ENCODE results near the gene EXOC3L1.

The EXOC3L1 gene

DNA sequence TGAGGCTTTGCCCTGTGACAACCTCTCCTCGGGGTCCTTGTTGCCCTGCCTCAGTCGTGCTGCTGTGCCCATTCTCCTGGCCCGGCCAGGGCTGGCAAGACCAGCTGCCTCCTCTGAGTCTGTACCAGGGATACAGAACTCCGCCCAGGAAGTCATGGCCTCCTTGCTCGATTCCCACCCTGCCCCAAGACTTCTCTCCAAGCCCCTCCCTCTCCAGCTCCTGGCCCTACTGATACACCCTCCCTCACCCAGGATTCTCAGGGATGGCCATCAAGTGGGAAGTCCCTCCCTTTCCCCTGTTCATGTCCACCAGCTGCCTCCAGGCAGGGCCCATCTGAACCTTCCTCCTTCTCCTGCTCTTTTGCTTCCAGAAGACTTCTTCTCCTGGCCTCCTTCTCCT, 25.8 kb upstream of the EXOC3L1 start:
- DNase-seq (ENCODE audit: low spot score): no peak

DNA sequence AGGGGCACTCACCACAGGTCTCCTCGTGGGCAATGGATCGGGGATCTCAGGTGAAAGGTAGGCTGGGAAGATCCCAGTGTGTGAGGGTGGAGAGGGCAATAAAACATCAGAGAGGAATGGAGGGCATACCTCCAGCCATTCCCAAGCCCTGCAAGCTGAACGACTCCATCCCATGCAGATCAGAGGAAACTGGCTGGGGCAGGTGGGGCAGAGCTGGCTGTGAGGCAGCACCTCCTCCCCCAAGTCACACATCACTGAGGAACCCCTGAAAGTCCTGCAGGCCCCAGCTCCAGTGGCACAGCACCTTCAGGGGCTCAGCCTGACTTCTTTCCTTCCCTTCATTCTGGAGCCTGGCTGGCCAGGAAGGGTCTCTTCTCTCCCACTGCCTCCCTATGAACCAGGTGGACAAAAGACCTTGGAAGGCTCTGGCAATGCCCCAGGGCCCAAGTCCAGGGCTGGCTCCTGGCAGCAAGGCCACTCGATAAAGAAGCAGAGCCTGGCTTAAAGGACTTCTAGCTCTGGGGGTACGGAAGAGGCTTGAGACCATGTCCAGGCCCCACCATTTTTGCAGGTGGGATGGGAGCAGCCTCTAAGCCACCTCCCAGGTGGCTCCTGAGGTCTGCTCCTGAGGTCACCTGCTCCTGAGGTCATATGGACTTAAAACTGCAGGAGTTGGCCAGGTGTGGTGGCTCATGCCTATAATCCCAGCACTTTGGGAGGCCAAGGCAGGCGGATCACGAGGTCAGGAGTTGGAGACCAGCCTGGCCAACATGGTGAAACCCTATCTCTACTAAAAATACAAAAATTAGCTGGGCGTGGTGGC, 23.5 kb upstream of the EXOC3L1 start:
- DNase-seq (ENCODE audit: low spot score): no peak

DNA sequence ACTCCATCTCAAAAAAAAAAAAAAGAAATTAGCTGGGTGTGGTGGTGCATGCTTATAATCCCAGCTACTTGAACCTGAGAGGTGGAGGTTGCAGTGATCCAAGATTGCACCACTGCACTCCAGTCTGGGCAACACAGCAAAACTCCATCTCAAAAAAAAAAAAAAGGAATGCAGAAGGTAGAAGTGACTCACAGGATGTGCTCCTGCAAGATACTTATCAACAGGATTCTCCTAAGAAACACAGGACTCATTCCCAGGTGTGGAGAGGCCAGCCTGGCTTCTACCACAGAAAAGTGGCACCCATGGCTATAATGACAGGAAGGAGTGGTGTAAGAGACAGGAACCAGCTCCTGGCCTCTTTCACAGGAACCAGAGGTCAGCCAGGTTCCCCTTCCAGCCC, 22.8 kb upstream of the EXOC3L1 start:
- DNase-seq (ENCODE audit: low spot score): no peak

DNA sequence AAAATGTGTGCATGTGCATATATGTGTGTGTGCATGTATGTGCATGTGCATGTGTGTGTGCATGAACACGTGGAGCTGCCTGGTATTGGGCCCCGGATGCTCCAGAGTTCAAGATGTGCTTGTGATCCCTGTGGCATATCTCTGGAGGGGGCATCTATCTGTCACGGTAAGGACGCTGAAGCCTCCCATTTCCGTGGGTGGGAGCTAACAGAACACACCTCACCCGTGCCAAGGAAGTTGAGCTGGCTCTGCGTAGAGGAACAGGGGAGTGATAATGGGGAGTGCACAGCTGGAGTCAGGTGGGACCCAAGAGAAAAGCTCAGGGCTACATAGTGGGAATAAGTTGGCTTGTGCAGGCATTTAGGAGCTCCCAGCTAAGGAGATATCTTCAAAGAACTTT, 21.7 kb upstream of the EXOC3L1 start:
- no peak for DNase-seq (ENCODE audit: low spot score)

DNA sequence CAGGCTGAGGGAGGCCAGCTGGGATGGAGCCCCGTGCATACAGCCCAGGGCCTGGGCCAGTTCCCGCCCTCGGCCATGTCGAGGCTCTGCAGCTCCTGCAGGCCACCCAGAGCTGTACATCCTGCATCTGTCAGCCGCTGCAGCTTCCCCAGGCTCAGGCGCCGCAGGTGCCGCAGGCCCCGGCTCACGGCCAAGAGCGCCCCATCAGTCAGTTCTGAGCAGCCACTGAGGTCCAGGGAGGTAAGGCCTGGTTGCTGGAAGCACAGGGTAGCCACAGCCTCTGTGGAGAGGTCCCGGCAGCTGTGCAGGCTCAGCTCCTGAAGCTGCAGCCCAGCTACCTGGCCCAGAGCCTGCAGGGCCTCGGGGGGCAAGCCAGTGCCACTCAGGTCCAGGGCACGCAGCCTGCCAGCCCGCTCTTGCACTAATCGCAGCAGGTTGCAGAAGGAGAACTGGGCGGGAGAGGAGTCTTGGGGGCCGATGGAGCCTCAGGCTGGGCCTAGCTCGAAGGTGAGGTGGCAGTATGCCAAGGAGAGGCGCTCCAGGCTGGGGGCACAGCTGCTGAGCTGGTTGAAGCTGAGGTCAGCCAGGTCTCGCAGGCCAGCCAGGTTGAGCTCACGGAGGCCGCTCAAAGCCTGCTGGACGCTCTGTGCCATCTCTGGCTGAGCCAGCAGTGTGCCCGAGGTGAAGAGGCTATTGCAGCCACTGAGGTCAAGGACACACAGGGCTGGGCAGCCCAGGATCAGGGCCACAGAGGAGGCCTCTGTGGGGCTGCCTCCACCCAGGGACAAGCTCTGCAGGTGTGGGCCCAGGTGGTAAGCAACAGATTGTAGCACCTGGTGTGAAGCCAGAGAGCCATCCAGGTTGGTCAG, 20.4 kb upstream of the EXOC3L1 start:
- DNase-seq (ENCODE audit: low spot score): no peak

DNA sequence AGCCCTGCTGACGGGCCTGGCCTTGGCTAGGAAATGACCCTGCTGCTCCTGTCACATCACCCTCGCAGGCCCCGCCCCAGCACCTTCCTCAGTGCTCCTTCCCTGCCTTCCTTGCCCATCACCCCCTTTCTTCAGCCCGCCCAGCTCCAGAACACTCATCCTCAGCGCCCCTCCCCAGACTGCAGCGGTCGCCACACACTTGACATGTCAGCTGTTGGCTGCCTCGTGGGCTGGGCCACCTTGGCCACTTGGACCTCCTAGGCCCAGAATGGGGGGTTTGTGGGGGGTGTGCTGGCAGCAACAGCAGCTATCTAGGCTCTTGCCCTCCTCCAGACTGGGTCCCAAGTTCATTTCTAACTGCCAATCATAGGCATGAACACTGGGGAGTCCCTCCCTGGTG, 19.6 kb upstream of the EXOC3L1 start:
- DNase-seq (ENCODE audit: low spot score): no peak

DNA sequence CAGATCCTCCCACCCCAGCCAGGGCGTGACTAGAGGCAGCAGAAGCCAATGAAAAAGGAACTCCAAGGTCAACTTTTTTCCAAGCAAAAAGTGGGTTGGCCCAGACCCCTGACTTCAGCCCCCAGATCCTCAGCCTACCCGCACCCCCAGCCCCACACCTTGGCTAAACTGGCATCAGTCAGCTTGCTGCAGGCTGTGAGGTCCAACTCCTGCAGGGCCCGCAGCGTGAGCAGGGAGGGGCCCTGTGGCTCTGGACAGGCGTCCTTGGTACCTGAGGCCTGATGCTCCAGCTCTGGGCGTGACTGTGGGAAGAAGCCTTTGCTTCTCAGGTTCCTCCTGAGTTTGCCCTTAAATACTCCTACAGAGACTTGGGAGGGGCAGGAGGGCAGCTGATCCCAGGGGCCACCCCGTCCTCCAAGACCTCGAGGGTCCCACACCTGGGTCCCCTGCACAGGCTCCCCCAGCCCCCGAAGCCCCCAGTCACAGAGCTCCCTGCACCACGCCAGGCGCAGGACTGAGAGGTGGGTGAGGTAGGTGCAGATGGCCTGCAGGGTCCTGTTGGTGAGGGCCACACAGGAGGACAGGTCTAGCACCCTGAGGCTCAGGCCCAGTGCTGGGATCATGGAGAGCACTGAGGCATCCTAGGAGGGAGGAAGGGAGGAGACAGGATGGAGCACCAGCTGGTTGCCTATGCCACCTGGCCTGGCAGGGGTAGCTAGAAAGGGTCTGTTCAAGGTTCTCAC, 18.4 kb upstream of the EXOC3L1 start:
- DNase-seq (ENCODE audit: low spot score): no peak

DNA sequence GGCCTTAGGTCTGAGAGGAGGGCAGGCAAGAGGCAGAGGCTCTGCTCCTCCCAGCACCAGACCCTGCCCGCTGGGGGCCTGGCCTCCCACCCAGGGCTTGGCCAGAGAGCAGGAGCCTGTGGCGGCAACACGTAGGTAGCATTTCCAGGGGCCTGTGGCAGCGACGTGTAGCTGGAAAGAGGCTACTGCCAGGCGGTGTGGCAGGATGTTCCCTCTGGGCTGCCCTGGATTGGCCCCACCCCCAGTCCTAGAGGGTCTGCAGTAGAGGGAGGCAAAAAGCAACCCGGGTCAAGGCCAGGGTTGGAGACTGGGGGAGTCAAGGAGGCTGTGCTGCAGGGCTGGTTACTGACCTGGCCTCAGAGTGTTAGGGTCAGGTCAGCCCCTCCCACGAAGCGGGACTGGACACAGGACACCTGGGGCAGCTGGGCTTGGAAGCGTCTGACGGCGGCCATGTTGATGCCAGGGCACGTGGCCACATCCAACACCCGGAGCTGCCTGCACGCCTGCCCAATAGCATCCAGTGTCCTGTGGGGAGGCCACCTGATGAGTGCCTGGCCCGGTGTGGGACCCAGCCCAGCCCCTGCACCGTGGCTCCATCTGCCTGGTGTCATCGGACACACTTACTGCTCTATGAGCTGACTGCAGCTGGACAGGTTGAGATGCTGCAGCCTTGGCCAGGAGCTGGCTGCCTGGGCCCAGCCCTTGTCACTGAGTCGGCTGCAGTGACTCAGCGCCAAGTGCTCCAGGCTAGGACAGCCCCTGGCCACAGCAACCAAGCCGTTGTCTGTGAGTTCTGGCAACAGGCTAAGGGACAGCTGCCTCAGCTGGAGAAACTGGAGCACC, 17.5 kb upstream of the EXOC3L1 start:
- no peak for DNase-seq (ENCODE audit: low spot score)

DNA sequence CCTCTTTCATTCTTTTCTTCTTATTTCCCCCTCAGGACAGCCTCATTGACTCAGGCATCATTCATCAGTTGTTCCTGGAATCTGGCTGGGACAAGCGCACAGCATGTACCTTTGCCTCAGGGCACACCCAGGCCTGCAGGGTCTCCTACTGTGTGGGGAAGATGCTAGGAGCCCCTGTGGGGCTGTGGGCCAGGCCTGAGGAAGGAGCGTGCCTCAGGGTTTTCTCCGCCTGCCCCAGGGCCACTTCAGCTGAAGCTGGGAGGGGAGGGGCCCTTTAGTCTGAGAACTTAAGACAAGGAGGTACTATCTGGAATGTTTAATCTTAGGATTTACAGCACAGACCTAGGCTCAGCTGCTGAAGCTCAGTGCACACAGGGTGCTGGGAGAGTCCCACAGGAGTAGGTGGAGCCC, 16.9 kb upstream of the EXOC3L1 start:
- no peak for DNase-seq (ENCODE audit: low spot score)

DNA sequence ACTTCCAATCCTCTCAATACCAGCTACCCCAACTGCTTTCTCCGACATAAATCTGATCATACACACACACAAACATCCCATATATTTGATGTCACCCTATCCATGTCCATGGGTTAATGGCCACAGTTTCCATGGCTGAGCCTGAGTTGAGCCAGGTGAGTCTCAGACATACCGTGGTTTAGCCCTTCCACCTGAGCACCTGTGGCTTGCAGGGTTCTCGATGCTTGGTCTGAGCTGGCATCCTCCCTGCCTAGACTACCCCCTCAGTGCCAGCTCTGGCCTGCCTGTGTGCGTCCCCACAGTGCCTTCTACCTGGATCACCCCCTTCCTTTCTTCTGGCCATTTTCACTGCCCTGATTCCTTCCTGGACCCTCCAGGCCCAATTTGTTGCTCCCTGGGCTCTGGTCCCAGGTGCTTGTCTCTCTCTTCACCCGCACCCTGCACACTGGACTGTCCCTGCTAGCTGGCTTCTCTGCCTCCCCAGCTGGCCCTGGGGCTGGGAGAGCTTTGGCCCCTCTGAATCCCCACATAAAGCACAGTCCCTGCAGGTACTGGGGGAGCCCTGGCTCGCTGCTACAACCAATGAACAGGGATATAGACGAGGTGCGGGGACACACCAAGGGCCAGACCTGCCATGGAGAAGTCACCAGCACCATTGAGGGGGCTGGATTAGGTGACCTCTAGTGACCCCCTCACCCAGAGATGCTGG, 16.3 kb upstream of the EXOC3L1 start:
- no peak for DNase-seq (ENCODE audit: low spot score)

DNA sequence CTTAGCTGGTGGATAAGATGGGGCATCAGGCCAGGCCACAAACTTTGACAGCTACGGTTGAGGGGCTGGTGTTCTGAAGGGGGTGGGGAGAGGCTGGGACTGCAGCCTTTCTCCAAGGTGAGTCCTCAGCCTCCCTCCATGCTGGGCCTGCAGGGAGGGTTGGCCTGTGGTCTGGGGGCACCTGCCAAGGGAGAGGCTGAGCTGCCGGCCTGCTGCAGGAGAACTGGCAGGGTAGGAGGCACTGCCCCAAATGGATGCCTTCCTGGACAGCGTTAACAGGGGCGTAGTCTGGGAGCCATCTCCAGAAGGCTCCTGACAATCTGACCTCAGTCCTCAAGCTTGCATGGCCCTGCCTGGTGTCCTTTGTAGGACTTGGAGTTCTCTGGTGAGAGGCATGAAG, 14.1 kb upstream of the EXOC3L1 start:
- DNase-seq (ENCODE audit: low spot score): no peak

DNA sequence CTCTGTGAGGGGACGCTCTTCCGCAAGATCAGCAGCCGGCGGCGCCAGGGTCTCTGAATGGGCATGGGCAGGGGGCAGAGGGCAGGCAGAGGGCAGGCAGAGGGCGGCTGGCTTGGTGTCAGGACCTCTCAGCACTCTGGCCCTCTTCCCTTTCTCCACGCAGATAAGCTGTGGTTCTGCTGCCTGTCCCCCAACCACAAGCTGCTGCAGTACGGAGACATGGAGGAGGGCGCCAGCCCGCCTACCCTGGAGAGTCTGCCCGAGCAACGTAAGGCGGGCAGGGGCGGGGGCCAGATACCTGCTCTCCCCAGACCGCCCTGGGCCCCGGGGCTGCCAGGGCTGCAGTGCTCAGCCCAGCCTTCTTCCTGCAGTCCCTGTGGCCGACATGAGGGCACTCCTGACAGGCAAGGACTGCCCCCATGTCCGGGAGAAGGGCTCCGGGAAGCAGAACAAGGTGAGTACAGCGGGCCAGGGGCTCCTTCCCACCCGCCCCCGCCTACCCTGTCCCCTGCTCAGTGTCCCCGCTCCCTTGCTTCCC, 13.1 kb upstream of the EXOC3L1 start:
- DNase-seq (ENCODE audit: low spot score): no peak

DNA sequence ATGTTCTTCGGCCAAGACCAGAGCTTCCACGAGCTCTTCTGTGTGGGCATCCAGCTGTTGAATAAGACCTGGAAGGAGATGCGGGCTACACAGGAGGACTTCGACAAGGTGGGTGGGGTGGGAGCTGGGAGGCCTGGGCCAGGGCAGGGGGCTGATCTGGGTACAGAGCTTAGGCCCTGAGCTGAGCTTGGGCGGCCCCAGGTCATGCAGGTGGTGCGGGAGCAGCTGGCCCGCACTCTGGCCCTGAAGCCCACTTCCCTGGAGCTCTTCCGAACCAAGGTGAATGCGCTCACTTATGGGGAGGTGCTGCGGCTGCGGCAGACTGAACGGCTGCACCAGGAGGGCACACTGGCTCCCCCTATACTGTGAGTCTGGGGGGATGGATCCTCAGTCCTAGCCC, 12.5 kb upstream of the EXOC3L1 start:
- no peak for DNase-seq (ENCODE audit: low spot score)

DNA sequence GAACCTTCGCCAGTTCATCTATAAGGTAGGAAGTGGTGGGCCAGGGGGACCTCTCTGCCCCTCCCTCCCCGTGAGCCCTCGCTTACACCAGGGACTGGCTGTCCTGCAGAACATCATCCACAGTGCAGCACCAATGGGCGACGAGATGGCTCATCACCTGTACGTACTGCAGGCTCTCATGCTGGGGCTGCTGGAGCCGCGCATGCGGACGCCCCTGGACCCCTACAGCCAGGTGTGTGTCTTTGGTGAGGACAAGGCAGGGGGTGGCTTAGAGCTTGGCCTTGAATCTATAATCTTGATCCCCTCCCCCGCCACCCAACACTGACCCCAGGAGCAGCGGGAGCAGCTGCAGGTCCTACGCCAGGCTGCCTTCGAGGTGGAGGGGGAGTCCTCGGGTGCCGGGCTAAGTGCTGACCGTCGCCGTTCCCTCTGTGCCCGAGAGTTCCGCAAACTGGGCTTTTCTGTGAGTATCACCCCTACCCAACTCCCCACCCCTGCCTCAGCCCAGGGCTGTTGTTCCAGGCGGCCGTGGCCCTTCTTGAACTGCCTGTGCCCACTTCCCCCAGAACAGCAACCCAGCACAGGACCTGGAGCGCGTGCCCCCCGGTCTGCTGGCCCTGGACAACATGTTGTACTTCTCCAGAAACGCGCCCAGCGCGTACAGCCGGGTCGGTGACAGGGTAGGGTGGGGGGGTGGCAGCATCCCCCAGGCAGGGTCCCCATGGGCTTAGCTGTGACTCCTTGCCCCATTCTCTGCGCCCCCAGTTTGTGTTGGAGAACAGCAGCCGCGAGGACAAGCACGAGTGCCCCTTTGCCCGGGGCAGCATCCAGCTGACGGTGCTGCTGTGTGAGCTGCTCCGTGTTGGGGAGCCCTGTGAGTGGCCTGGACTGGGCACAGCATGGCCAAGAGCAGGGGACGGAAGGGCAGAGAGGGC, 11.7 kb upstream of the EXOC3L1 start:
- no peak for DNase-seq (ENCODE audit: low spot score)

DNA sequence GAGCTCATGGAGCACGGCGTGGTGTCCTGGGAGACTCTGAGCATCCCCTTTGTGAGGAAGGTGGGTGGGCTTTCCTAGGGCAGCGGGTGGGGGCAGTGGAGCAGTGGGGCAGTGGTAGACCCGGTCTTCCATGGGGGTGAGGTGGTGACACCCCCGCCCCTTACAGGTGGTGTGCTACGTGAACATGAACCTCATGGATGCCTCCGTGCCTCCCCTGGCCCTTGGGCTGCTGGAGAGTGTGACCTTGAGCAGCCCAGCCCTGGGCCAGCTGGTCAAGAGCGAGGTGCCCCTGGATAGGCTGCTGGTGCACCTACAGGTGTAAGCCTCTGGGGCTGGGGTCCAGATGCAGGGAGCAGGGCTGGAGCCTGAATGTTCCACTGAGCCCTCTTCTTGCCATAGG, 10.6 kb upstream of the EXOC3L1 start:
- DNase-seq (ENCODE audit: low spot score): no peak

DNA sequence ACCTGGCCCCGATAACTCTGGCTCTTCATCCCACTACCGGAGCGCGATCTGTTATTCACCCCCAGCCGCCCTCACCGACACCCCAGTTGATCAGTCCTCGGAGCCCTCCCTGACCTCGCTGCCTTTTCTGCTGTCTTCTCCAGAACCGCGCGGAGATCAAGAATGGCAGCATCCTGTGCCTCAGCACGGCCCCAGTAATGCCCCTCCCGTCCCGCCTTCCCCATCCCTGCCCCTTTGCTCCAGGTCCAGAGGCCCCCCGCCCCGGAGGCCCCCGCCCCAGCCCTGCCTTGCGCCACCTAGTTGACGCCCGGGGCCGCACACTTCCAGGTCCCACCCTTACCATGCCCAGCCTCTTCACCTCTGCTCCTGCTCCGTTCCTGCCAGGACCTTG, 9.9 kb upstream of the EXOC3L1 start:
- no peak for DNase-seq (ENCODE audit: low spot score)

DNA sequence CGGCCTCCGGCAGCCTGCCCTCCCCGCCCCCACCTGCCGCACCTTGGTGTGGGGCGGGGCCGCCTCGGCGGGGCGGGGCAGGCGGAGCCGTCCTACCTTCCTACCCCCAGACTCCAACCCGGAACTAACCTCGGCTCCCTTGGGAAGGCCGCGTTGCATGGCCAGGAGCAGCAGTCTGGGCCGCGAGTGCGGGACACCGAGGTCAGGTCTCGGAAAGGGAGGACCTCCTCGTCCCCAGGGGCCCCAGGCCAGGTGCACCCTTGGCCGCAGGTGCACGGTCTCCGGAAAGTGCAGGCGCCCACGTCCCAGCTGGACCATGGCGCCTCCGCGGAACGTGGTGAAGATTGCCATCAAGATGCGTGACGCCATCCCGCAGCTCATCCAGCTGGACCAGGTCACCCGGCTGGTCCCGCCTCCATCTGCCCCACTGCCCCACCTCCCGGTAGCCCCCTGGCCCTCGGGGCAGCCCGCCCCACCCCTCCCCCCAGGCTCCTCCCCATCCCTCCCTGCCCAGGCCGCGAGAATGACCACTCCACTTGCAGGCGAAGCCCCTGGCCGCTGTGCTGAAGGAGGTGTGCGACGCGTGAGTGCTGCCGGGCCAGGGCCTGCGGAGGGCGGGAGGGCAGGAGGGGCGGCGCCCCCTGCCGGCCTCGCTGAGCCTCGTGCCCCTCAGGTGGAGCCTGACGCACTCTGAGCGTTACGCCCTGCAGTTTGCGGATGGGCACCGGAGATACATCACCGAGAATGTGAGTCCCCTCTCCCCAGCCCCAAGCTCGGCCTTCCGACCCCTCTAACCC, 9.3 kb upstream of the EXOC3L1 start, which contains the start of gene ELMO3:
Gene ELMO3, plus strand, starts transcription at position 121 of the 797 bp plus-strand sequence. Its CDS starts 196 bp downstream, at position 317.
- no peak for DNase-seq (ENCODE audit: low spot score)

DNA sequence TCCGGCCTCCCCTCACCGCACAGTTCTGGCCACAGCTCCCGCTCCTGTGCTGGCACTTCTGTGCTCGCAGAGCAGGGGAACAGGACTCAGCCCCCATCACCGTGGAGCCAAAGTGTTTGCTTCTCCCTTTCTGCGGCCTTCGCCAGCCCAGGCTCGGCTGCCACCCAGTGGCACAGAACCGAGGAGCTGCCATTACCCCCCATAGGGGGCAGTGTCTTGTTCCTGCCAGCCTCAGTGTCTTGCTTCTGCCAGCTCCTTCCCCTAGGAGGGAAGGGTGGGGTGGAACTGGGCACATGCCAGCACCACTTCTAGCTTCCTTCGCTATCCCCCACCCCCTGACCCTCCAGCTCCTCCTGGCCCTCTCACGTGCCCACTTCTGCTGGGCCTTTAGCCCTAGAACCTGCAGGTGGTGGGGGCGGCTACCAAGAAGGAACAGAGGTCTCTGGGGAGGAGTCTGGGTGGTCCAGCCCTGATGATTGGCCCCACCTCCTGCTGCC, 8.3 kb upstream of the EXOC3L1 start:
- DNase-seq (ENCODE audit: low spot score): no peak

DNA sequence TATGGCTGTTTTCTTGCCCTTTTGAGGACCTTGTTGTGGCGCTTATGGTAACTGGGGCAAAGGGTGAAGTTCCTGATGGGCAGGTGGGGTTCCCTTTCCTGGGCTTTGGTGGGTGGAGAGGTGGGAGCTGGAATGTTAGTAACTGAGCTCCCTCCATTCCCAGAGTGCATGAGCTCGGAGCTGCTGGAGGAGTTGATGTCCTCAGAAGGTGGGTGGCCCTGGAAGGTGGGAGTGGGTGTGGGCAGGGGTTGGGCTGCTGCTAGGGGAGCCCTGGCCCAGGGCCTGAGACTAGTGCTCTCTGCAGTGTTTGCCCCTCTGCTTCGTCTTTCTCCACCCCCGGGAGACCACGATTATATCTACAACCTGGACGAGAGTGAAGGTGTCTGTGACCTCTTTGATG, 7.8 kb upstream of the EXOC3L1 start:
- no peak for DNase-seq (ENCODE audit: low spot score)
